HTERT RPE-1 (cell line): ENCODE measurements around the gene ARHGEF28.

Source experiments
- in situ Hi-C: fragments of 300-500 bp; cut with MboI; formaldehyde crosslinking; loops from 4 replicates; pipeline ENCODE4 v1.14.3; 2020; ENCODE audit warnings: low sequenced_read_pairs

The ARHGEF28 gene

GRCh38 chr5:73776405-73776804 is 150.4 kb downstream of the ARHGEF28 start:
- in situ Hi-C loops: loop anchor here (25.0 kb wide), 1 partner anchor 189 kb away; no protein-coding TSS in a partner anchor

GRCh38 chr5:73777192-73777591 is 151.2 kb downstream of the ARHGEF28 start:
- in situ Hi-C loops: loop anchor here (25.0 kb wide), 1 partner anchor 190 kb away; no protein-coding TSS in a partner anchor

GRCh38 chr5:73780302-73781080 is 154.5 kb downstream of the ARHGEF28 start:
- in situ Hi-C loops: loop anchor here (25.0 kb wide), 1 partner anchor 193 kb away; no protein-coding TSS in a partner anchor

GRCh38 chr5:73781107-73781768 is 155.2 kb downstream of the ARHGEF28 start:
- in situ Hi-C loops: loop anchor here (25.0 kb wide), 1 partner anchor 194 kb away; no protein-coding TSS in a partner anchor

GRCh38 chr5:73783828-73784227 is 157.8 kb downstream of the ARHGEF28 start:
- in situ Hi-C loops: loop anchor here (25.0 kb wide), 1 partner anchor 197 kb away; no protein-coding TSS in a partner anchor

GRCh38 chr5:73786043-73786831 is 160.2 kb downstream of the ARHGEF28 start:
- in situ Hi-C loops: loop anchor here (25.0 kb wide), 1 partner anchor 199 kb away; no protein-coding TSS in a partner anchor

GRCh38 chr5:73789851-73790281 is 163.9 kb downstream of the ARHGEF28 start:
- in situ Hi-C loops: loop anchor here (25.0 kb wide), 1 partner anchor 203 kb away; no protein-coding TSS in a partner anchor

GRCh38 chr5:73791389-73791788 is 165.4 kb downstream of the ARHGEF28 start:
- in situ Hi-C loops: loop anchor here (25.0 kb wide), 1 partner anchor 204 kb away; no protein-coding TSS in a partner anchor

- in situ Hi-C loops: loop anchor here (25.0 kb wide), 1 partner anchor 206 kb away; no protein-coding TSS in a partner anchor
Measured at GRCh38 chr5:73792687-73793320, 166.8 kb downstream of the ARHGEF28 start.

- in situ Hi-C loops: loop anchor here (25.0 kb wide), 1 partner anchor 207 kb away; no protein-coding TSS in a partner anchor
Measured at GRCh38 chr5:73793911-73794310, 167.9 kb downstream of the ARHGEF28 start.

GRCh38 chr5:73796164-73797131 is 170.5 kb downstream of the ARHGEF28 start:
- in situ Hi-C loops: loop anchor here (25.0 kb wide), 1 partner anchor 209 kb away; no protein-coding TSS in a partner anchor

GRCh38 chr5:73797132-73797510 is 171.1 kb downstream of the ARHGEF28 start:
- in situ Hi-C loops: loop anchor here (25.0 kb wide), 1 partner anchor 210 kb away; no protein-coding TSS in a partner anchor

GRCh38 chr5:73799401-73799972 is 173.5 kb downstream of the ARHGEF28 start:
- in situ Hi-C loops: loop anchor here (25.0 kb wide), 1 partner anchor 212 kb away; no protein-coding TSS in a partner anchor

- in situ Hi-C loops: no loop called here
Measured at GRCh38 chr5:73801686-73802085, 175.7 kb downstream of the ARHGEF28 start.

GRCh38 chr5:73805449-73805848 is 179.5 kb downstream of the ARHGEF28 start:
- in situ Hi-C loops: no loop called here

- in situ Hi-C loops: no loop called here
Measured at GRCh38 chr5:73808911-73809310, 182.9 kb downstream of the ARHGEF28 start.

- in situ Hi-C loops: no loop called here
Measured at GRCh38 chr5:73810429-73810828, 184.4 kb downstream of the ARHGEF28 start.

GRCh38 chr5:73812457-73812856 is 186.5 kb downstream of the ARHGEF28 start:
- in situ Hi-C loops: no loop called here
